Colon (tissue), 2 donors: ENCODE results near the gene CBLIF.
"Not testable (repeated sequence)": the region's sequence is repeated elsewhere in the genome, so short reads cannot be mapped to it uniquely, and the experiment has no call there.

Source experiments
- FAIRE-seq: peaks from 2 replicates; lab custom pipeline; 2012; peaks lifted over from hg19 to GRCh38; lab: Jason Lieb, UNC
- donor health status: control.
- donor health status: control.

CBLIF gene

GRCh38 chr11:59847626-59848025, 2.3 kb upstream of the CBLIF start:
- no peak for FAIRE-seq

GRCh38 chr11:59846556-59846955, 1.3 kb upstream of the CBLIF start:
- no peak for FAIRE-seq

GRCh38 chr11:59842316-59842715, 3.0 kb downstream of the CBLIF start:
- FAIRE-seq = no peak

GRCh38 chr11:59841514-59841913, 3.8 kb downstream of the CBLIF start:
- FAIRE-seq = no peak

- FAIRE-seq = no peak
Observed at GRCh38 chr11:59839615-59840014, 5.7 kb downstream of the CBLIF start.

- FAIRE-seq = no peak
Observed at GRCh38 chr11:59833602-59834001, 11.7 kb downstream of the CBLIF start.

- no peak for FAIRE-seq
Observed at GRCh38 chr11:59829358-59829757, 15.9 kb downstream of the CBLIF start.

GRCh38 chr11:59822989-59823566, 22.2 kb downstream of the CBLIF start:
- no peak for FAIRE-seq

- no peak for FAIRE-seq
Observed at GRCh38 chr11:59818572-59818971, 26.7 kb downstream of the CBLIF start.

- not testable (repeated sequence) for FAIRE-seq
Observed at GRCh38 chr11:59816434-59816833, 28.9 kb downstream of the CBLIF start.

- no peak for FAIRE-seq
Observed at GRCh38 chr11:59815754-59816153, 29.5 kb downstream of the CBLIF start.

GRCh38 chr11:59814021-59814420, 31.3 kb downstream of the CBLIF start:
- no peak for FAIRE-seq

GRCh38 chr11:59813364-59813763, 31.9 kb downstream of the CBLIF start:
- no peak for FAIRE-seq

- FAIRE-seq = no peak
Observed at GRCh38 chr11:59812220-59812619, 33.1 kb downstream of the CBLIF start.

- FAIRE-seq = no peak
Observed at GRCh38 chr11:59810911-59811259, 34.4 kb downstream of the CBLIF start.

- FAIRE-seq = no peak
Observed at GRCh38 chr11:59810189-59810910, 34.9 kb downstream of the CBLIF start, which contains the start of gene MRPL16. MRPL16 (minus strand) TSS chr11:59810778; CDS start chr11:59810658, 120 bp downstream.

- no peak for FAIRE-seq
Observed at GRCh38 chr11:59807047-59807610, 38.2 kb downstream of the CBLIF start.

GRCh38 chr11:59804061-59804460, 41.2 kb downstream of the CBLIF start:
- no peak for FAIRE-seq

- FAIRE-seq = no peak
Observed at GRCh38 chr11:59802639-59803176, 42.6 kb downstream of the CBLIF start.

- no peak for FAIRE-seq
Observed at GRCh38 chr11:59801981-59802638, 43.2 kb downstream of the CBLIF start.

- FAIRE-seq = no peak
Observed at GRCh38 chr11:59801160-59801706, 44.1 kb downstream of the CBLIF start.

GRCh38 chr11:59800390-59801025, 44.8 kb downstream of the CBLIF start:
- no peak for FAIRE-seq
